GM19239 (cell line): Measurements from ENCODE around the gene KBTBD8.
A peak's percentile ranks its signal among the peaks of the same experiment; 100 is the strongest.

Experiments
- DNase-seq: peaks from one replicate; pipeline ENCODE4 v3.0.0; 2011; ENCODE audit warnings: low spot score; ENCODE audit not compliant: insufficient read length
- FAIRE-seq: peaks from 2 replicates; lab custom pipeline; 2011; peaks lifted over from hg19 to GRCh38; lab: Jason Lieb, UNC

Gene KBTBD8

DNA sequence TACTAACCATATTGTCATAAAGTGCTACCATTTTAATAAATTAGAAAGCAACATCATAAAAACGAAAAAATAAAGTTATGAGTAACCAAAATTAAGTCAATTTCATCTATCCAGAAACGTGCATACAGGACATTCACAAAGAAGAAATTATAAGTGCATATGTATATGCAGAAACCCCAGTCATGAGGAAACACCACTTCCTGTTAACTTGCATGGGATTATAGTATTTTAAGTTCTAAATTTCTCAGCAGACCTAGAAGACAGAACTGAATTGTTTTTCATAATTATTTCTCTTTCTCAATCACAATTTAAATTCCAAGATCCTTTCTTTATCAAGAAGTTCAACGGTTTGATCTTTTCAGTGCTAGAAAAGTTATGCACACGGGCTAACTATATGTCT is 1.4 kb upstream of the KBTBD8 start:
- DNase-seq (no peak), FAIRE-seq (no peak)

DNA sequence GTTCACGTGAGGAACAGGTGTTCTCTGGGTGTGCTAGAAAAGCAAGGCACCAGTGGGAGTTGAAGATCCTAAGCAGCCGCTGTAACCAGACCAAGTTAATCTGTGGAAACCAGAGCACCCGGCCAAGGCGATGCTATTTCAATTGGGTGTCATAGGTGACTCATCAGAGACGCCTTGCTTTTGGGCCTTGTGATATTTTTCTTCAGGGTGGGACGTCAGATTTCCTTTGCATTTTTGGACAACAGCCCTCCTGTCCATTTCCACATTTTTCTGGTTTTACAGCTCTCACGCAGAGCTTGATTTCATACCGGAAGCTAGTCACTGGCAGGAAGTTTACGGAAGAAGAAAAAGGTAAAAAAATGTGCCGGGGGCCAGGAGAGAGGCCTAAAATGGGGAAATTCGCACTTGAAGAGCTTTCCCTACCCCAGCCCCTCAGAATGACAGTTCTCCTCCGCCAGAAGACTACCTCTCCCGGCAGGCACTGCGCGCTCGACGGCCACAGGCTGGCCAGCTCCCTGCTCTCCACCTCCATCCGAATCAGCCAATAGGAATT is 471 bp upstream of the KBTBD8 start:
- FAIRE-seq (no peak), DNase-seq (no peak)

DNA sequence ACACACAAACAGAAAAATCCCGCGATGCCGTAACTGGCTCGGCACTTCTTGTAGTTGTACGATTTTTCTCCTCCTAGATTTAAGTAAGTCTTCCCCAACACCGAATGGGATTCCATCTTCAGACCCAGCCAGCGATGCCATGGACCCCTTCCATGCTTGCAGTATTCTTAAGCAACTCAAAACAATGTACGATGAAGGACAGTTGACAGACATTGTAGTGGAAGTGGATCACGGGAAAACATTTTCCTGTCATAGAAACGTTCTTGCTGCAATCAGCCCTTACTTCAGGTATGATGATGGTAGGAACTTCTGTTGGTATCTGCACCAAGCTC is 763 bp downstream of the KBTBD8 start:
- DNase-seq (no peak), FAIRE-seq (peak; percentile 8)

DNA sequence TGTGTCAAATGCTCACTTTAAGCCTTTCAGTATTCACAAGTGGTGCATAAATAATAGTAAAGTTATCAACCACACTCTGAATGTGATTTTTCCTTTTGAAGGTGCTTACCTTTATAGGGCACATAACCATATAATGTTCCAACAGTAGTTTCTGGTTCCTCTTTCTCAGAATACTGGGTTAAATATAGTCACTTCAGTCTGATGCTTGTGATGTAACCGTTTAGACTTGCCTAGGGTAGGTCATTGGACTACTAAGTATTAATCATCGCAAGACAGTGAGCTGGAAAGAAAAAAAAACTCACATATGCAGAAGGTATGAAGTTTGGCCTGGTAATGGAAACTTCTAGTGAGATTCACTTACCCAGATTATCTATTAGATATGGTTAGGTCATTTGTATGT is 1.9 kb downstream of the KBTBD8 start:
- FAIRE-seq = no peak
- no peak for DNase-seq

DNA sequence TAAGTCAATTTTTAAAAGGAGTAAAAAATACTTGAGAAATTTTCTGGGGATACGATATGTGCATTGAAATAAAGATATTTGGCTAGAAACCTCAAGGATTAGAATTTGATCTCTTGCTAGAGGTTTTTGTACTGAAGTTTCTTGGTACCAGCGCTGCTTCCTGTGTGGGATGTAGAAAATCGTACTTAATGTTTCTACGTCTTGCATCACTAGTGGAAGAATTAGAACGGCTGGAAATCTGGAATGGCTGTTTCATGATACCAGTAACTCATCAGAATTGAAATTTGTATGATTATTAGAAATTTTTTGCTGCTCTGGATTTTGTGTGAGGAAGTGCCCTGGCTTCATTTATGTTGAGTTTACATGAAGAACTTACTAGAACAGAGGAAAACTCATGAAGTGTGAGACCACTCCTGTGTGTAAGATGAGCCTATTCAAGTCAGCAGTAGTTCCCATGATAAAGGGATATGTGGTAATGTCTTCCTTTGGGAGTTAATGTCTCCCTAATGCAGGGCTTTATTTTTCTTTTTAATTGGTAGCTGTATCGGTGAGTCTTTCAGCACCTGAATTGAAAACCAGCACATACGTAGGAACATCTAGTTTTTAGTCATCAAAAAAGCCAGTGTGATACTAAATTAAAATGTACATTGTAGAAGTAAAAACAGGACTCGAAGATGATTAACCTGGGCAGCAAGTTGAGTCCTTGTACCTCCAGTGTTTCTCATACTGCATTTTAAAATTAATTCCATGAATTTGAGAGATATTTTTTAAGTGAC is 3.2 kb downstream of the KBTBD8 start:
- FAIRE-seq (peak; percentile 66), DNase-seq (no peak)

DNA sequence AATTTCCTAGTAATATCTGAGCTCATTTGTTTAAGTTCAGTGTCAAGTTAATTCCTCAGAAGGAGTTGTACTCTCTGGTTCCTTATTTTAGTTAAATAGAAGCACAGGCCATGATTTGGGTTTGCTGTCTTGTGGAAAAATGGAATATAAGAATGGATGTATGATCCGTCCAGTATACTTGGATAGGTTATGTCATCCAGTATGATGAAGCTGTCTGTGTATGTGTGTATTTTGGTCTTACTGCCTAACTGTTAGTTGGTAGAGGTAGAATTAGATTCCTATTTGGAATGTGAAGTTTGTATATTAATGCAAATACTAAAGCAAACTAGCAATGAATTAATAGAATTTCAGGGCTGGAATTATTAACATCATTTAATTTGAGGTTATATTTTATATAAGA is 7.9 kb downstream of the KBTBD8 start:
- no peak for DNase-seq
- no peak for FAIRE-seq

DNA sequence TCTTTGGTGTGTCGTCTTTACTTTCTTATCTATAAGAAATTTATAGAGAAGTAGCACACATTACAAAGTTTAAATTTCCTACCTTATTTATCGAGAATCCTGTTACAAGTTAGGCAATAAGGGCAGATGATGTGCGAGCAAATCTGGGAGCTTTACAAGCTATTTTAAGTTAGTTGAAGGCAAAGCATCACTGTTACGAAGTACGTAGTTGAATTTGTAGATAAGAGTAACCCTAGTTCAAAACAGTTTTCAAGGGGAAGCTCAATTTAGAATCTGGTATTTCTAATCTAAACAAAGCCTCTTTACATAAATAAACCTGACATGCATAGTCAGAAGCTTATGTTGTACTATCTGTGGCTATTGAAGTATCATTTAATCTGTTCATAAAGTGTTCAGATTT is 8.4 kb downstream of the KBTBD8 start:
- no peak for FAIRE-seq

DNA sequence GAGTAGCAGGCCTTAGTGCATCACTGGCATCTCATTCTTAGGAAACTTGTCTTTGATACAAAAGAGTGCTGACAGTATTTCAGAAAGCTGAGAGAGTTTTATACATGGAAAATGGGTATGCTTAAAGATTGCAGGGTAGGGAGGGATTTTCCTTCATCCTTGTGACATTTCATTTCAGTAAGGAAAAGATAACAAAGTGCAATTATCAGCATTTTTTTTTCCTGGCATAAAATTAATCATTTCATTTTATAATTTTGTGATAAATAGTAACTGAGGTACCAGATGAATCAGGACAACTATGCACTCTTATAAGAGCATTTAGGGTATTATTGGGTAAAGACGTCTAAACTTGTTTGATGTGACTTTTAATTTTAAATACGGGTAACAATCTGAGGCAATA is 10.3 kb downstream of the KBTBD8 start:
- DNase-seq = no peak
- FAIRE-seq = no peak

More for the DNA sequence above, 8.4 kb downstream of the KBTBD8 start:
- DNase-seq = no peak

DNA sequence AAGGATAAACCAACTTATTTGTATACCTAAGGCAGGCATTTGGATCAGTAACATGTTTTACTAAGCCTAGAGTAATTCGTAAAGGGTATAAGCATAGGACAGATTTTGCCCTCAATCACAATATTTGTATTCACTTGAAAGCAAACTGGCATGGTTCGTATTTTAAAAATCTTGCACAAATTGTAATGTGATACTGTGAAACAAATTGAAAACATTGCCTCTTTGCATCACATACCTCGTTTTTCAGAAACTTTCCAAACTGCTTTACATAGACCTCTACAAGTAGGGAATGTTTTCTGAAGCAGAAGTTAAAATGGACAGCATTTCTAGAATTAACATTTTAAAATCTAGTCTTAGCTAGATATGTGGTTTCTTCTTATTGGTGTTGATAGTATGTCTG is 11.6 kb downstream of the KBTBD8 start:
- DNase-seq (no peak), FAIRE-seq (no peak)

DNA sequence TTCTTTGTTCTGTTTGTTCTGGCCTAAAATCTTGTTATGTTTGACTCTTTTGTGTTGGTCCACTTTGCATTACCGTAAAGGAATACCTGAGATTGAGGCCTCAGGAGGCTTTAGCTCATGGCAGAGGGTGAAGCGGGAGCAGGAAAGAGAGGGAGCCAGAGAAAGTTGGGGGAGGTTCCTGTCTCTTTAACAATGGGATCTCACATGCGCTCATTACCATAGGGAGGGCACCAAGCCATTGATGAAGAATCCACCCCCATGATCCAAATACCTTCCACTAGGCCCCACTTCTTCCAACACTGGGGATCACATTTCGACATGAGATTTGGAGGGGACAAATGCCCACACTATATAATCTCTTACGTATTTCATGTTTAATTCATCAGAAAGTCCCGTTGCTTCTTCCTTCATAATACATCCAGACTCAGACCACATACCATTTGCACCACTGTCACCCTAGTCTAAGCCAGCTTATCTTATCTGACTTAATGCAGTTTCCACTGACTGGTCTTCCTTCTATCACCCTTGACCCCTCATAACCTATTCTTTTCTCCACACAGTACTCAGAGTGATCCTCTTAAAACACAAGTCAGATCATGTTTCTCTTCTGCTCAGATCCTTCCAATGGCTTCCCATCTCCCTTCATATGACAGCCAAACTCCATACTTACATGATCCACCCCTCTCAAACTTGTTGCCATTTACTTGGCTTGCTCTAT is 13.5 kb downstream of the KBTBD8 start:
- peak; percentile 58 for FAIRE-seq
- no peak for DNase-seq

DNA sequence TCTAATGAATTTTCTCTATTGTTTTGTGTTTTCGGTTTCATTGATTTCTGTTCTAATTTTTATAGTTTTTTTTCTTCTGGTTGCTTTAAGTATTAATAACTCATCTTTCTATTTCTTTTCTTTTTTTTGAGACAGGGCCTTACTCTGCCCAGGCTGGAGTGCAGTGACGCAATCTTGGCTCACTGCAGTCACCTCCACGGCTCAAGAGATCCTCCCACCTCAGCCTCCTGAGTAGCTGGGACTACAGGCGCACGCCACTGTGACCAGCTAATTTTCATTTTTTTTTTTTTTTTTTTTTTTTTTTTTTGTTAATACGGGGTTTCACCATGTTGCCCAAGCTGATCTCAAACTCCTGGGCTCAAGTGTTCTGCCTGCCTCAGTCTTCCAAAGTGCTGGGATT is 14.5 kb downstream of the KBTBD8 start:
- DNase-seq (no peak), FAIRE-seq (no peak)

DNA sequence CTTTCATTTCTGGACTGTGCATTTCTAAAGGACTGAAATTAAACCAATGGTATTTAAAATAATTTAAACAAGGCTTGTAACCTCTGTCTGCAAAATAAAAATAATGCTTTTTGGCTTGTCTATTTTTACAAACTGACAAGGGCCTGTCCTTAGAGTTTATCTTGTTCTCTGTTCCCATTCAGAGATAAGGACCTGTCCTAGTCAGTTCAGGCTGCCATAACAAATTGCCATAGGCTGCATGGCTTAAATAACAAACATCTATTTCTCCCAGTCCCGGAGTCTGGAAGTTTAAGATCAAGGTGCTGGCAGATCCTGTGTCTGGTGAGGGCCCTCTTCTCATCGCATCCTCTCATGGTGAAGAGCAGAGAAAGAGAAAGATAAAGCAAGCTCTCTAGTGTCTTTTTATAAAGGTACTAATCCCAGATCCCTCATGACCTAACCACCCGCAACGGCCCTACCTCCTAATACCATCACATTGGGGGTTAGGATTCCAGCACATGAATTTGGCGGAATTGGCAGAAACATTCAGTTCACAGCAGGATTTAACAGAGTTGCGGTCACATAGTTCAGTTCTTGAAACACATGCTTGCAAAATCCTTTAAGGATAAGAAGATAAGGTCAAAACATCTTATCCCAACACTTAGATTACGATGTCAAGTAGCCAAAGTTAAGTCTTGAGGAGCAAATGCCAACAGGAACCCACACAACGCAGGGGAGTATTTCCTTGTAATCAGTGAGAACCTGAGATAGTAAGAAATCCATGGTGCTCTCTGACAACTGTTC is 17.8 kb downstream of the KBTBD8 start:
- FAIRE-seq (peak; percentile 49), DNase-seq (no peak)

DNA sequence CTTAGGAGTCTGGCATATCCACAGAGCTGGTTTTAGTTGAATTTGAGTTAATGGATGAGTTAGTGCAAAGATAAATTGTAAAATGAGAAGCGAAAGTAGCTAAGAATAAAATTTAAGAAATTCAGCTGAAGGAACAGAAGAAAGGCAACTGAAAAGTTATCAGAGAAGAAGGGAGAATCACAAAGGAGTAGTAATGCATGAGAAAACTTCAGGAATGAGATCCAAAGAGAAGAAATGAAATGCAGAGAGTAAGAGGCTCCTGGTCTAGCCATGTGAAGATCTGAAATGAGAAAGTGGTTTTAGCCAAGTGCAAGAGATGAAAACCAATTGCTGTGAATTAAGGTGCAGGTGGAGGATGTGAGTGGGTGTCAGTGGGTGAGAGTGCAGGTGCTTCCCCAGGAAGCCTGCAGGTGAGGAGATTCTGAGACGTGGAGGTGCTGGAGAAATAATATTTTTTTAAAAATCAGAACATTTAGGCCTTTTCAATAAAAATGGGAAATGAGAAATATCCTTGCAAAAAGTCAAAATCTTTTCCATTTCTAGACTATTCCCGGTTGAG is 18.5 kb downstream of the KBTBD8 start:
- peak; percentile 95 for FAIRE-seq
- no peak for DNase-seq

DNA sequence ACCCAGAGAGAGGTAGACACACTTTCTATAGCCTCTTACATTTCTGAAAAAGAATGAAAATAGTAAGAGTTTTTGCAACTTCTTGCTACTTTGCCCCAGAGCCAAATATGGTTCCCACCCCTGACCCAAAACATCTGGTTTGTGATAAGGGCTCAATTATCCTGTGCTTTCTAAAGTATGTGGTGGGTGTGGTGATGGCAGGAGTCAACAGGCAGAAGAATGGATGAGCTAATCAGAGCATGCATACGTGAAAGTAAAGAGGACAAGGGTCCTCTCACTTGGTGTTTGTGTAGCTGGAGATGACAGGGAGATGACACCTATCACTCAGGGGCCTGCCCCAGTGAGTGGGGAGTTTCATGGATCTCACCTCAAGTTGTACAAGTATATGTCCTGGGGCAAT is 19.1 kb downstream of the KBTBD8 start:
- FAIRE-seq (peak; percentile 14), DNase-seq (no peak)

DNA sequence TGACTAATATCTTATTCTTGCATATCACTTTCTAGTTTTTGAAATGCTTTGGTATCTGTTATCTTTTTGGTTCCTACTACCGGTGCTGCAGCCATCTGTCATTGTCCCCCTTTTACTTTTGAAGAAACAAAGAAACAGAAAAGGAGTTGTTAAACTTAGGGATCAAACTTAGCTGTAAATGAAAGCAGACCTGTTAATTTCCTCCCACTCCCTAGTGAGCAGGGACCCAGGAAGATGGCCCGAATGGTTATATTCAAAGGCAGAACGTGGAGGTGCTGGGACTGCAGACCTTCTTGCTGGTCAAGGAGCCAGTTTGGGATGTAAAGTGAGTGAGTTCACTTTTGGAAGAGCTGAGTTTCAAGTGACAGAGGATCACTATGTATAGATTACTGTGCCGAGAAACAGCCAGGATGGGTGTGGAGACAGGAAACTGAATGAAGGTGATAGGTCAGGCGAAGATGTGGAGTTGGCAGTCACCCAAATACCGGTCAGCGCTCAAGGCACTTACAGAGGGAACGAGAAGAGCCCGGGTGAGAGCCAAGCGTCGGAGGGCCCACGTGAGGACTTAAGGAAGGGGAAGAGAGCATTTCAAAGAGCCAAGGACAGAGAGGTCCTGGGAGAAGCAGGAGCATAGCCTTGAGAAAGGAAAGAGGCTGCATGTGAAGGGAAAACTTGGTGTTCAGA is 20.1 kb downstream of the KBTBD8 start:
- FAIRE-seq (peak; percentile 71), DNase-seq (no peak)

DNA sequence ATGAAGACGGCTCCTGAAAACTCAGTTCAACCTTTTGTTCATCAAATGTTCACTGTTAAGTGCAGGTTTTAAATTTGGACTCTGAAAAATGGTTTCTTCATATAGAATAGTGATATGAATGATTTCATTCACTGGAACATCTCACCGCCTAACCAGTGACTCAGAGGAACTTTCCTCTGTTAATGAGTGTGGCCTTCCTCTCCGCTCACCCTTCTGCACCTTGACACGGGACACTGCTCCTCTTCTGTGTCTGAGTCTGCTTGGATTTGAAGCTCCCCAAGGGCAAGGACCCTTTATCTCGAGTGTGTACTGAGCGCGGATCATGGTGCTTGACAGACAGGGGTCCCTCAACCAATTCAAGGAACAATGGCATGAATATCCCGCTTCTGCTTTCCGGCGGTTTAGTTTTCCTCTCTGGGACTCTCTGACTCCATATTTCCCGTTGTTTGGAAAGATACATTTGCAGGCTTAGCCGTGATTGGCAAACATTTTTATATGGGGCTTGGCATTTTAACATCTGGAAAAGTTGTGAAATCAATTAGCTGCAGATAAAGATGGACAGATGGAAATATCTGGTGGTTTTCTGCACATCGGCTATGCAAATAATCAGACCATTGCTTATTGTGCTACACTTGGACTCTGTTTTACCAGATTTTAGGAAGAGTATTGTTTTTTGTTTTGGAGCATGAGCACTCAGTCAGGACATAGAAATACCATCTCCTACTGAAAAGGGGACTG is 20.9 kb downstream of the KBTBD8 start:
- FAIRE-seq (peak; percentile 84), DNase-seq (no peak)

DNA sequence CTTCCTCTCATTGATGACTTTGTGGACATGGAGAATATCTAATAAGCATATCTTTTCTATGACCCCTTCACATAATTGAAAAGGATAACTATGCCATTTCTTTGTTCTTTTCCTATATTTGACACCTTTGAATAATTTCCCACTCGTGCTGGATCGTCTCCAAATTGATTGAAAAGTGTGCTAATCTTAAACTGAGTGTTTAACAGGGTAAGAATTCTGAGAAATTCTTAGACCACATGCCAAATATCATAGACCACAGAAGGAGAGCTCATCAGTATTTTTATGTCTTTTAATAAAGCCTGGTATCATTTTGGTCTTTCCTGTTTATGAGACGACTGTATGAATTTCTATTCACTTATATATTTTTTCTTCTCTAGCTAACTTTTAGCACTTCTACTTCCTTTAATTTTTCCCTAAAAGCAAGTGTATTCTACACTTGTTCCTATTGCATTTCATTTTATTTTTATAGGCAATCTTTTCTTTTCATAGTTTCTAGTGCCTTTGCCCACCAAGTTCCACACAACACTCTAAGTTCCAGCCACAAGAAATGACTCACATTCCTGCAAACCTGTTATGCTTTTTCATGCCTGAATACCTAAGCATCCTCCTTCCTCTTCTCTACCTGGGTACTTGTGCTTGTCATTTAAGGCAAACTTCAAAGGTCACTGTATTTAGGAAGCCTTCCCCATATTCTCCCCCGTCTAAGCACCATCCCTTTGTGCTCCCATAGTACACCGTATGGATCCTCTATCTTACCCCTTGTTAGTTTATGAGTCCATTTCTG is 30.1 kb downstream of the KBTBD8 start:
- FAIRE-seq (no peak), DNase-seq (no peak)
